H1 (cell line): Measurements from ENCODE around the gene TBX4. TPM values are rescaled to one million over a fixed set of nuclear protein-coding genes. Genes with fewer than 3 reads are reported as not detected.

Experiments
- CTCF ChIA-PET: fragments of 300-600 bp; sonication (Branson Sonifier 250); formaldehyde crosslinking; loops from one replicate; lab custom pipeline; 2021; ENCODE audit not compliant: partially characterized antibody; lab: Charles Lee
- POLR2A ChIA-PET: fragments of 300-600 bp; sonication (Branson Sonifier 250); formaldehyde crosslinking; loops from one replicate; lab custom pipeline; 2021; ENCODE audit warnings: inconsistent platforms; ENCODE audit not compliant: partially characterized antibody; lab: Charles Lee
- DNase-seq, 2 experiments: peaks; one replicate each; pipeline versions ENCODE4 v3.0.0 to v3.0.0-alpha.2; 2010 to 2022; ENCODE audit warnings: low spot score in 2 of 2, low read depth in 1 of 2, mixed read lengths in 1 of 2
- FAIRE-seq: peaks from 2 replicates; lab custom pipeline; 2011; peaks lifted over from hg19 to GRCh38; lab: Jason Lieb, UNC
- H2AFZ ChIP-seq: 2 replicates; pipeline ENCODE4 v1.8.1; 2012; ENCODE audit warnings: low read length, inconsistent platforms
- H2AK5ac ChIP-seq: 2 replicates; pipeline ENCODE4 v1.6.1; 2013; ENCODE audit warnings: low read depth, low read length
- H2BK120ac ChIP-seq: replicated peaks from 2 replicates; pipeline ENCODE3; 2013; ENCODE audit warnings: low read depth, low read length, inconsistent platforms
- H2BK12ac ChIP-seq: 2 replicates; pipeline ENCODE4 v1.6.1; 2013; ENCODE audit warnings: low read depth, low read length
- H2BK15ac ChIP-seq: 2 replicates; pipeline ENCODE4 v1.6.1; 2013; ENCODE audit warnings: low read length
- H2BK20ac ChIP-seq: 2 replicates; pipeline ENCODE4 v1.6.1; 2013; ENCODE audit warnings: low read length
- H2BK5ac ChIP-seq: 2 replicates; pipeline ENCODE4 v1.6.1; 2013; ENCODE audit warnings: low read depth, low read length
- H3K14ac ChIP-seq: 2 replicates; pipeline ENCODE4 v1.6.1; 2013; ENCODE audit warnings: inconsistent platforms; ENCODE audit not compliant: insufficient read length
- H3K18ac ChIP-seq: 2 replicates; pipeline ENCODE4 v1.6.1; 2013; ENCODE audit warnings: low read length; ENCODE audit errors: extremely low read depth
- H3K23ac ChIP-seq: 2 replicates; pipeline ENCODE4 v1.6.1; 2013; ENCODE audit warnings: inconsistent platforms; ENCODE audit not compliant: insufficient read length
- H3K23me2 ChIP-seq: 2 replicates; pipeline ENCODE4 v1.6.1; 2013; ENCODE audit warnings: low read depth, low read length
- H3K27ac ChIP-seq: 2 replicates; pipeline ENCODE4 v1.6.1; 2011; ENCODE audit warnings: low read depth, low read length, inconsistent platforms
- H3K27me3 ChIP-seq, 4 experiments: replicated peaks in 1 of 4; 1 replicate in 1 of 4; 2 replicates in 3 of 4; pipeline versions ENCODE4 v1.6.1 to v1.8.1; 2011 to 2013; ENCODE audit warnings: low read length in 3 of 4, mild to moderate bottlenecking in 3 of 4, inconsistent platforms in 2 of 4, mixed read lengths in 2 of 4, moderate library complexity in 1 of 4; ENCODE audit not compliant: control insufficient read depth in 3 of 4, insufficient read depth in 3 of 4; ENCODE audit errors: extremely low read depth in 1 of 4
- H3K36me3 ChIP-seq, 4 experiments: 2 replicates each; pipeline versions ENCODE4 v1.6.1 to v1.8.1; 2011 to 2013; ENCODE audit warnings: mild to moderate bottlenecking in 4 of 4, low read length in 3 of 4, moderate library complexity in 2 of 4, control low read depth in 1 of 4, inconsistent platforms in 1 of 4; ENCODE audit not compliant: insufficient read depth in 4 of 4, control insufficient read depth in 2 of 4
- H3K4ac ChIP-seq: replicated peaks from 2 replicates; pipeline ENCODE3; 2013; ENCODE audit warnings: low read length, low read depth, mixed read lengths, inconsistent platforms; ENCODE audit not compliant: insufficient read length
- H3K4me1 ChIP-seq, 4 experiments: replicated peaks in 1 of 4; 1 replicate in 1 of 4; 2 replicates in 3 of 4; pipeline versions ENCODE4 v1.6.1 to v1.8.1; 2011 to 2013; ENCODE audit warnings: low read length in 3 of 4, inconsistent platforms in 2 of 4, mixed read lengths in 1 of 4; ENCODE audit not compliant: insufficient read depth in 4 of 4, control insufficient read depth in 3 of 4
- H3K4me2 ChIP-seq, 2 experiments: 2 replicates each; pipeline versions ENCODE4 v1.6.1 to v1.8.1; 2011 to 2013; ENCODE audit warnings: low read depth in 2 of 2, low read length in 2 of 2, control low read depth in 1 of 2, inconsistent platforms in 1 of 2, mild to moderate bottlenecking in 1 of 2; ENCODE audit not compliant: insufficient read depth in 1 of 2
- H3K4me3 ChIP-seq, 4 experiments: fragments of 200-600, 300-600 bp in 1 of 4; sonication (generic), shearing (Covaris generic), sonication (Bioruptor Twin) in 1 of 4; 2 replicates each; pipeline versions ENCODE4 v1.5.1 to v1.8.1; 2011 to 2016; ENCODE audit warnings: low read length in 4 of 4, low read depth in 3 of 4, control low read depth in 2 of 4, inconsistent platforms in 2 of 4, mild to moderate bottlenecking in 2 of 4, mixed read lengths in 1 of 4, moderate library complexity in 1 of 4; ENCODE audit not compliant: insufficient read depth in 2 of 4; ENCODE audit errors: extremely low read depth in 1 of 4
- H3K56ac ChIP-seq: replicated peaks from 2 replicates; pipeline ENCODE3; 2013; ENCODE audit warnings: low read depth, mild to moderate bottlenecking, mixed read lengths, low read length, inconsistent platforms; ENCODE audit not compliant: insufficient read length
- H3K79me1 ChIP-seq: 2 replicates; pipeline ENCODE4 v1.6.1; 2013; ENCODE audit warnings: low read depth, low read length, control low read depth
- H3K79me2 ChIP-seq, 2 experiments: 2 replicates each; pipeline versions ENCODE4 v1.6.1 to v1.8.1; 2012 to 2013; ENCODE audit warnings: low read length in 2 of 2, mild to moderate bottlenecking in 2 of 2, inconsistent platforms in 1 of 2; ENCODE audit not compliant: insufficient read depth in 2 of 2, control insufficient read depth in 1 of 2
- H3K9ac ChIP-seq, 4 experiments: replicated peaks in 1 of 4; 1 replicate in 1 of 4; 2 replicates in 3 of 4; pipeline versions ENCODE4 v1.6.1 to v1.8.1; 2011 to 2013; ENCODE audit warnings: low read depth in 3 of 4, low read length in 3 of 4, control low read depth in 2 of 4, mild to moderate bottlenecking in 2 of 4, moderate library complexity in 2 of 4, inconsistent platforms in 1 of 4; ENCODE audit errors: extremely low read depth in 1 of 4
- H3K9me3 ChIP-seq, 2 experiments: 2 replicates each; pipeline versions ENCODE4 v1.6.1 to v1.8.1; 2012 to 2013; ENCODE audit warnings: mild to moderate bottlenecking in 2 of 2, moderate library complexity in 2 of 2, control low read depth in 1 of 2, inconsistent platforms in 1 of 2, low read depth in 1 of 2, low read length in 1 of 2, mixed read lengths in 1 of 2; ENCODE audit not compliant: insufficient read depth in 2 of 2
- H4K20me1 ChIP-seq, 2 experiments: replicated peaks in 1 of 2; 2 replicates each; pipeline versions ENCODE3 to v1.8.1; 2011 to 2013; ENCODE audit warnings: inconsistent platforms in 2 of 2, low read length in 2 of 2, mild to moderate bottlenecking in 1 of 2; ENCODE audit not compliant: insufficient read depth in 2 of 2, control insufficient read depth in 1 of 2
- H4K5ac ChIP-seq: 2 replicates; pipeline ENCODE4 v1.6.1; 2013; ENCODE audit warnings: low read length, low read depth, mixed read lengths, inconsistent platforms; ENCODE audit not compliant: insufficient read length
- H4K8ac ChIP-seq: 2 replicates; pipeline ENCODE4 v1.8.0; 2013; ENCODE audit warnings: mild to moderate bottlenecking, moderate library complexity, low read length, inconsistent platforms; ENCODE audit not compliant: insufficient read depth; ENCODE audit errors: extremely low read depth
- H4K91ac ChIP-seq: replicated peaks from 2 replicates; pipeline ENCODE3; 2013; ENCODE audit warnings: low read length, mixed read lengths, inconsistent platforms; ENCODE audit not compliant: insufficient read length
- ATF3 ChIP-seq: IDR thresholded peaks from 2 replicates; pipeline ENCODE4 v1.6.1; 2011; ENCODE audit warnings: low read depth, mild to moderate bottlenecking, low read length; ENCODE audit not compliant: insufficient read depth
- CHD2 ChIP-seq: IDR thresholded peaks from 2 replicates; pipeline ENCODE4 v1.6.1; 2012; ENCODE audit warnings: low read length, improper control_type of control experiment
- HDAC6 ChIP-seq: IDR thresholded peaks from one replicate; pipeline ENCODE4 v1.7.1; 2012; ENCODE audit warnings: low read depth, mild to moderate bottlenecking, inconsistent platforms, low read length, moderate library complexity
- KDM1A ChIP-seq: fragments of 200-600, 300-600 bp; sonication (generic); IDR thresholded peaks from 2 replicates; pipeline ENCODE4 v1.7.1; 2016; ENCODE audit warnings: mild to moderate bottlenecking, low read length, borderline replicate concordance
- POU5F1 ChIP-seq: IDR thresholded peaks from 2 replicates; pipeline ENCODE4 v1.6.1; 2011; ENCODE audit warnings: low read depth, mild to moderate bottlenecking, low read length, moderate library complexity
- RAD21 ChIP-seq, 2 experiments: IDR thresholded peaks in 1 of 2; conservative IDR thresholded peaks in 1 of 2; 2 replicates each; pipeline ENCODE4 v1.6.1; 2011; ENCODE audit warnings: low read depth in 2 of 2, low read length in 2 of 2, improper control_type of control experiment in 1 of 2, inconsistent platforms in 1 of 2, mild to moderate bottlenecking in 1 of 2, moderate library complexity in 1 of 2
- ZNF274 ChIP-seq: IDR thresholded peaks from 2 replicates; pipeline ENCODE4 v1.7.0; 2012; ENCODE audit warnings: low read length, borderline replicate concordance; ENCODE audit errors: extremely low read depth
- WGBS, 2 experiments: shearing (Covaris generic) in 1 of 2; methylation state at CpG; one replicate each; pipeline versions ENCODE4 v1.1.6 to v1.1.7; 2013 to 2015; ENCODE audit warnings: low lambda C conversion rate in 2 of 2, mixed read lengths in 2 of 2, inconsistent platforms in 1 of 2, low coverage in 1 of 2, missing lambda C conversion rate in 1 of 2; ENCODE audit not compliant: insufficient replicate concordance in 2 of 2, insufficient coverage in 1 of 2, insufficient read length in 1 of 2; ENCODE audit errors: extremely low coverage in 1 of 2, missing lambda C conversion rate in 1 of 2; 5-methylcytosine and 5-hydroxymethylcytosine counted together
- polyA plus RNA-seq, 7 experiments: library from polyadenylated mRNA; depleted of rRNA in 3 of 7; stranded (reverse) in 5 of 7; unstranded in 2 of 7; fragments of >200 nt in 5 of 7; fragments of 200-250 nt in 2 of 7; gene quantifications; 1 replicate in 5 of 7; 2 replicates in 1 of 7; 4 replicates in 1 of 7; pipeline versions ENCODE4 v1.2.1 to v1.2.3, GENCODE V29; 2011 to 2013; ENCODE audit warnings: missing spikeins in 2 of 7, mixed read lengths in 2 of 7
- total RNA-seq: library from RNA; stranded (reverse); fragmentation: NEBNext Ultra II Directional; extraction: Animal tissue kit (Norgen Biotek cat#: 25700); gene quantifications from 2 replicates; pipeline ENCODE4 v1.2.1, GENCODE V29; 2021

Gene TBX4
- total and polyA plus RNA-seq, 2 of the 8 experiments (the other 6 are each of a cell fraction or from before 2014, with no cell fraction given), result 0.02 TPM; not detected in 1

- Histone ChIP-seq H3K18ac (no peak overlapping the region), H3K79me2 (no peaks in the 10 kb centered on the region), H2BK12ac (no peak overlapping the region), H4K20me1 (no peaks in the 10 kb centered on the region), H3K4ac (no peak overlapping the region), H3K4me1 (peaks cover 0 to 3% (median 1%) of the 10 kb centered on the region in 4 experiments; a peak in 2 of 7 replicates), H4K5ac (no peak overlapping the region), H2AK5ac (no peak overlapping the region), H3K27me3 (no peaks in the 10 kb centered on the region), H4K8ac (no peak overlapping the region), H2BK5ac (no peak overlapping the region), H3K9me3 (no peaks in the 10 kb centered on the region), H2BK20ac (no peak overlapping the region), H2BK120ac (no peak overlapping the region), H3K4me3 (no peak overlapping the region), H2AFZ (no peak overlapping the region), H3K4me2 (no peak overlapping the region), H3K9ac (no peak overlapping the region), H3K36me3 (no peaks in the 10 kb centered on the region), H3K23me2 (no peaks in the 10 kb centered on the region; the same call in 1 of the 2 replicates), H3K79me1 (no peaks in the 10 kb centered on the region), H2BK15ac (no peak overlapping the region), H3K56ac (no peak overlapping the region), H3K14ac (no peak overlapping the region), H4K91ac (no peak overlapping the region), H3K27ac (no peak overlapping the region), H3K23ac (no peak overlapping the region)
- FAIRE-seq, result no peak
- ChIA-PET CTCF (interaction anchor here (0.7 kb wide), 1 partner anchor 46 kb away, joined by 5 read pairs; no protein-coding TSS in a partner anchor), POLR2A (no interaction called here)
- no peak for DNase-seq
- WGBS, 2 experiments, result 89% methylated on average over 5 of the region's 5 CpGs; no CpG with 5 or more reads in 1 of the 2 experiments
- TF ChIP-seq ATF3 (no peak), POU5F1 (no peak), HDAC6 (no peak), ZNF274 (no peak), CHD2 (no peak), KDM1A (no peak), RAD21 (IDR thresholded peaks at IDR 0.05 in 1 of 2, conservative IDR thresholded peaks at IDR 0.05 in 1 of 2; ENCODE audit: low read depth in 2 of 2, low read length in 2 of 2) (no peak)
Measured at GRCh38 chr17:61508912-61509311, 56.7 kb downstream of the TBX4 start.
